GM12875 (cell line): Measurements from ENCODE around the gene NEO1.
"Not testable (repeated sequence)": the region's sequence is repeated elsewhere in the genome, so short reads cannot be mapped to it uniquely, and the experiment has no call there.

Experiments used
- H3K4me3 ChIP-seq: one replicate; pipeline ENCODE4 v1.5.1; 2011; ENCODE audit warnings: low read depth, low read length, control low read depth
- CTCF ChIP-seq: IDR thresholded peaks from 2 replicates; pipeline ENCODE4 v1.5.1; 2011; ENCODE audit warnings: low read depth, mild to moderate bottlenecking, control low read depth, inconsistent platforms, low read length, moderate library complexity, borderline replicate concordance; ENCODE audit not compliant: insufficient read depth

The NEO1 gene

GRCh38 chr15:73298522-73299245 is 246.4 kb downstream of the NEO1 start:
- no peak for TF ChIP-seq CTCF
- no peak overlapping the region for H3K4me3 ChIP-seq

GRCh38 chr15:73300286-73300685 is 248.0 kb downstream of the NEO1 start:
- not testable (repeated sequence) for H3K4me3 ChIP-seq

- H3K4me3 ChIP-seq, result no peak overlapping the region
- no peak for TF ChIP-seq CTCF
Measured at GRCh38 chr15:73303636-73304035, 251.4 kb downstream of the NEO1 start.

GRCh38 chr15:73305331-73306211 is 253.3 kb downstream of the NEO1 start:
- no peak overlapping the region for H3K4me3 ChIP-seq

GRCh38 chr15:73308305-73308704 is 256.0 kb downstream of the NEO1 start:
- no peak for TF ChIP-seq CTCF
- no peak overlapping the region for H3K4me3 ChIP-seq

More at GRCh38 chr15:73305331-73306211, 253.3 kb downstream of the NEO1 start:
- TF ChIP-seq CTCF, result peak; percentile 57

GRCh38 chr15:73313861-73314260 is 261.6 kb downstream of the NEO1 start:
- no peak overlapping the region for H3K4me3 ChIP-seq
- TF ChIP-seq CTCF, result no peak

GRCh38 chr15:73317651-73318462 is 265.6 kb downstream of the NEO1 start:
- no peak overlapping the region for H3K4me3 ChIP-seq
- TF ChIP-seq CTCF, result no peak
